Neuron (in vitro differentiated cells): ENCODE data around the gene PHLDB3.

ENCODE experiments used
- H2AFZ ChIP-seq: one replicate; pipeline ENCODE4 v1.6.1; 2013; ENCODE audit warnings: low read depth, mild to moderate bottlenecking, inconsistent platforms, low read length, moderate library complexity
- H3K27me3 ChIP-seq: one replicate; pipeline ENCODE4 v1.6.1; 2013; ENCODE audit warnings: low read length; ENCODE audit not compliant: insufficient read depth
- H3K36me3 ChIP-seq: one replicate; pipeline ENCODE4 v1.6.1; 2013; ENCODE audit warnings: low read length; ENCODE audit not compliant: insufficient read depth
- H3K4me1 ChIP-seq: one replicate; pipeline ENCODE4 v1.6.1; 2013; ENCODE audit warnings: low read length; ENCODE audit not compliant: insufficient read depth
- H3K4me3 ChIP-seq: 2 replicates; pipeline ENCODE4 v1.5.1; 2013; ENCODE audit warnings: mild to moderate bottlenecking, low read length, moderate library complexity
- H3K9me3 ChIP-seq: one replicate; pipeline ENCODE4 v1.6.1; 2013; ENCODE audit warnings: low read length

Gene PHLDB3

GRCh38 chr19:43467276-43467675 lies 37.3 kb downstream of the PHLDB3 start:
- H3K4me1 ChIP-seq, result peaks cover 8% of the 10 kb centered on the region
- no peaks in the 10 kb centered on the region for H3K9me3 ChIP-seq
- no peaks in the 10 kb centered on the region for H3K36me3 ChIP-seq

GRCh38 chr19:43466793-43467192 lies 37.8 kb downstream of the PHLDB3 start:
- Histone ChIP-seq H3K4me3 (no peak overlapping the region), H3K36me3 (no peaks in the 10 kb centered on the region), H3K27me3 (no peaks in the 10 kb centered on the region), H2AFZ (no peak overlapping the region), H3K4me1 (peaks cover 8% of the 10 kb centered on the region), H3K9me3 (no peaks in the 10 kb centered on the region)

More at GRCh38 chr19:43467276-43467675, 37.3 kb downstream of the PHLDB3 start:
- Histone ChIP-seq H2AFZ (no peak overlapping the region), H3K27me3 (no peaks in the 10 kb centered on the region), H3K4me3 (no peak overlapping the region)

DNA sequence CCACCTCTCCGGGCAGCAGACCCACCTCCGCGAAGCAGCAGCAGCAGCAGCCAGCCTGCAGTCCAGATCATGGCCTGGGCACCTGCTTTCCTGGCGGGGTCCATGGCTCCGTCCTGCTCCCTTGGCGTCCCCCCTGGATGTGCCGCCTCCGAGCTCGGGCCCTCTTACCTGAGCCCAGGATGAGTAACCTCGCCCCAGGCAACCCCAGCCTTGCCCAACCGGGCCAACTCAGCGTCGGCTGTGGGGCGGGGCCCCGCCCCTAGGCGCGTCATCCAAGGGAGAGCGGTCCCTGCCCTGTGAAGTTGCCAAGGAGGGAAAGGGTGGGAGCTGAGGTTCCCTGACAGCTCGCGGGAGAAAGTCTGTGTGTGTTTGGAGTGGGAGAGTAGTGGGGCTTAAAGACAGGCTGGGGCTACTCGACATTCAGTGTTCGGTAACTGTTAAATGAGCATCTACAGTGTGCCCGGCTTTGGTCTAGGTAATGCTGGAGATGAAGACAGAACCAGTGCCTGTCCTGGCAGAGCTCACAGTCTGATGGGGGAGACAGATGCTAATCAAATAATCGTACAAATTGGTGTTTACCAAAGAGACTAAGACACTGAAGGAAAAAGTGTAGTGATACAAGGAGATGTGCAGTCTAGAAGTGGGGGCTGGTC lies 39.0 kb downstream of the PHLDB3 start, which contains the start of gene LYPD3:
Gene LYPD3, minus strand, starts transcription at position 141 of the 653 bp plus-strand sequence. Its CDS starts 37 bp downstream, at position 104.
- no peaks in the 10 kb centered on the region for H3K9me3 ChIP-seq
- H2AFZ ChIP-seq, result peak within 1 kb of the TSS; percentile 75
- no peaks in the 10 kb centered on the region for H3K36me3 ChIP-seq
- H3K4me1 ChIP-seq, result peaks cover 8% of the 10 kb centered on the region
- no peaks in the 10 kb centered on the region for H3K27me3 ChIP-seq
- H3K4me3 ChIP-seq, result peak within 1 kb of the TSS; percentile 60

DNA sequence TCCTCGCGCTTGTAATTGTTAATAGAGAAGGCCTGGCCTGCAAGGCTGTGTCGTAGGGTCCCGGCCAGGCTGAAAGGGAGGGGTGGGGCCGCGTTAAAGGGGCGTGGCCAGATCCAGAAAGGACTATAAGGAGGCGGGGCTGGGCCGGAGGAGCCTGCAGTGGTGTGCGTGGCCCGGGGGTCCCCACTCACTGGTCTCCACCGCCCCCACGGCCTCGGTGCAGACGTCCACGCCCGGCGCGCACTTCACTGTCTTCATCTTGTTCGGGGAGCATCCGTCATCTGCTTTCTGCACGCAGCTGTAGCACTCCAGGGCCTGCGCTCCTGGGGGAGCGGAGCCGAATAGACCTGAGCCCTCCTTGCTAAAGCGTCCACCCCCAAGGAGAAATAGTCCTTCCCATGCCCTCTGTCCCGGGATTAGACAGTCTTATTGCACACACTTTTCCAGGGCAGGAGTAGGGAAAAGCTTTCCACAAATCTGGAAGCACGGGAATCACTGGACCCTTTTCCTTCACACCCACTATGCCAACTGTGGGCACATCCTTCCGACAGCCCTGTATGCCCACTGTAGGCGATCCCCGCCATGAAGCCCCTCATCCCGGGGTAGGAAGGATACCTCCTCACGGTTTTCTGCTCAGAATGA lies 40.3 kb downstream of the PHLDB3 start:
- no peaks in the 10 kb centered on the region for H3K36me3 ChIP-seq
- H3K27me3 ChIP-seq, result no peaks in the 10 kb centered on the region
- no peaks in the 10 kb centered on the region for H3K9me3 ChIP-seq
- peak overlapping the region; percentile 60 for H3K4me3 ChIP-seq
- peak overlapping the region; percentile 75 for H2AFZ ChIP-seq
- peaks cover 8% of the 10 kb centered on the region for H3K4me1 ChIP-seq

DNA sequence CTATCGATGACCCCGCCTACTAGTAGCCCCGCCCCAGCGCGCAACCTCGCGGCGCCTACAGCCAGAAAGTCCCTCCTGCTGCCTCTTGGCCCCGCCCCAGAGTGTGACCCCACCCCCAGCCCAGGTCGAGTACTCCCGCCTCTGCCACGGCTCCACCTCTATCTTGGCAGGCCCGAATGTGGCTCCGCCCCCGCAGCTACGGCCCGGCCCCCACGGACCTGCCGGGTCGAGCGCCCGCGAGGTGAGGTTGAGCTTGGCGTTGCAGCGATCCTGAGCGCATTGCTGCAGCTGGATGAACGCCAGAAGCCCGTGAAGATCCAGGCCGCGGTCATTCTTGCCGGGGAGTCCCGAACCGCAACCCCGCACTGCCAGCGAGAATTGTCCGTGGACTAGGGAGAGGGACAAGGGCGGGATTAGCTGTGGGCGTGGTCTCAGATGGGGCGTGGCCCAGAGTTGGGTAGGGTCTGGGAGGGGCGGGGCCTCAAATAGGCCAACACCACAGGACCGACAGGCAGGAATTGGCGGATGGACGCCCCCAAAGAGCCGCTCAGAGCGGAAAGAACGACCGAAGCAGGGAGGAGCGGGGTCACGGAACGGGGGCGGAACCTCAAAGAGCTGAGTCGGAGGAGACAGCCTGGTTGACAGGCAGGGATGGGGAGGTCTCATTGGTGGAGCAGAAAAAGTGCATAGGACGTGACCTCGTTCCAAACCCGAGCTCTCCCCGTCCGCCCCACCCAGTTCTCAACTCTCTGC lies 41.0 kb downstream of the PHLDB3 start:
- no peaks in the 10 kb centered on the region for H3K27me3 ChIP-seq
- no peaks in the 10 kb centered on the region for H3K36me3 ChIP-seq
- H3K4me1 ChIP-seq, result peaks cover 8% of the 10 kb centered on the region
- H3K9me3 ChIP-seq, result no peaks in the 10 kb centered on the region
- peak overlapping the region; percentile 60 for H3K4me3 ChIP-seq
- H2AFZ ChIP-seq, result peak overlapping the region; percentile 75

GRCh38 chr19:43462785-43463380 lies 41.7 kb downstream of the PHLDB3 start:
- Histone ChIP-seq H3K27me3 (no peaks in the 10 kb centered on the region), H3K4me3 (peak overlapping the region; percentile 60), H2AFZ (peak overlapping the region; percentile 75), H3K36me3 (no peaks in the 10 kb centered on the region), H3K9me3 (no peaks in the 10 kb centered on the region), H3K4me1 (peaks cover 8% of the 10 kb centered on the region)

DNA sequence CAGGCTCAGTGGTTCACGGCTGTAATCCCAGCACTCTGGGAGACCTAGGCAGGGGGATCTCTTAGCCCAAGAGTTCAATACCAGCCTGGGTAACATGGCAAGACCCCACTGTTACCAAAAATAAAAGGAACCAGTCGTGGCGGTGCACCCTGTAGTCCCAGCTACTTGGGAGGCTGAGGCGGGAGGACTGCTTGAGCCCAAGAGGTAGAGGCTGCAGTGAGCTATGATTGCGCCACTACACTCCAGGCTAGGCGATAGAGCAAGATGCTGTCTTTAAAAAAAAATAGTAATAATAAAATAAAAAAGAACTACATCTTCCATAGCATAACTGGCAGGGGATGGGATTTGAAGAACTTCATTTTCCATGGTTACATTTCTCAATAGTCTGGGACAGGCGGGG lies 42.2 kb downstream of the PHLDB3 start:
- no peak overlapping the region for H3K4me3 ChIP-seq
- H3K36me3 ChIP-seq, result no peaks in the 10 kb centered on the region
- peaks cover 8% of the 10 kb centered on the region for H3K4me1 ChIP-seq
- no peaks in the 10 kb centered on the region for H3K27me3 ChIP-seq
- no peak overlapping the region for H2AFZ ChIP-seq
- no peaks in the 10 kb centered on the region for H3K9me3 ChIP-seq

DNA sequence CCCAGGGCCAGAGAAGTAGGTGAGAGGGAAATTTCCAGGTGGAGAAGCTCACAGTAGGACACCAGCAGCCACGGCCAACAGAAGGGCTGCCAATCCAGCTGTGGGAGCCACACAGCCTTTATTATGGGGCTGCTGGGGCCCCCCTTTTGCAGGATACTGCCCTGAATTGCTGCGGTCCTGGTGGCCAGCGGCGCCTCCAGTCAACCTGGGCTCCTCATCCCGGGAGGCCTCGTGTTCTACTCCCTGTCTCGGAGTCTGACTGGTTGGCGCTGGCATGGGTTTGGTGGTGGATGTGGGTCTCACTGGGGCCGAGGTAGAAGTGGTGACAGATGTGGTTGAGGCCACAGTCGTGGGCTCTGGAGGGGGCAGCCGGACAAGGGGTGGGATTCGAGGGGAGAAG lies 43.2 kb downstream of the PHLDB3 start:
- no peaks in the 10 kb centered on the region for H3K27me3 ChIP-seq
- no peak overlapping the region for H3K4me3 ChIP-seq
- no peak overlapping the region for H2AFZ ChIP-seq
- peaks cover 8% of the 10 kb centered on the region for H3K4me1 ChIP-seq
- no peaks in the 10 kb centered on the region for H3K9me3 ChIP-seq
- H3K36me3 ChIP-seq, result no peaks in the 10 kb centered on the region

DNA sequence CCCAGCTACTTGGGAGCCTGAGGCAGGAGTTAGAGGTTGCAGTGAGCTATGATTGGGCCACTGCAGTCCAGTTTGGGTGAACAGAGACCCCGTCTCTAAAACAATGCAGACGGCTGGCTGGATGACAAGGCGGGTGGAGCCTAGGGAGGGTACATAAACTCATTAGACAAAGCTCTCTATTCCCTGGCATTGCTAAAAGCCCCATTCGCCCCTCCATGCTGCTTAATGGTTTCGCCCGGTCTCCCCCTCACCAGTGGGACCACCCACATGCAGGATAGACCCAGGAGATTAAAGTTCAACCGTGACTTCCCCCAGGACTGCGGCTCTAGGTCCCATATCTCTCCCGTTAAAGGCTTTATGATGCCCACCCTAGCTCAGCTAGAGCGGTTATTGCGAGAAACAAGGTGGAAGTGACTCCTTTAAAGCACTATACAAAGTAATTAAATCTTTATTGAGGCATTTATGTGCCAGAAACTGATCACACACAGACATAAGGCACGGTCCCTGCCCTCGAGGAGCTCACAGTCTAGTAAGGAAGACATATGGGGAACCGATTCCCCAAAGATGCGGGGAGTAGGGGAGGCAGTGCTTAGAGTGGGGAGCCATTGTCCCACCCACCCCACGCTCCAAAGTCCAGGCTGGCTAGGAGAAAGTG lies 44.1 kb downstream of the PHLDB3 start:
- Histone ChIP-seq H3K4me3 (no peak overlapping the region), H3K27me3 (no peaks in the 10 kb centered on the region), H3K4me1 (peaks cover 8% of the 10 kb centered on the region), H3K9me3 (no peaks in the 10 kb centered on the region), H3K36me3 (no peaks in the 10 kb centered on the region), H2AFZ (no peak overlapping the region)

GRCh38 chr19:43457809-43458208 lies 46.7 kb downstream of the PHLDB3 start:
- Histone ChIP-seq H2AFZ (no peak overlapping the region), H3K9me3 (no peaks in the 10 kb centered on the region), H3K27me3 (no peaks in the 10 kb centered on the region), H3K36me3 (no peaks in the 10 kb centered on the region), H3K4me3 (no peak overlapping the region), H3K4me1 (no peaks in the 10 kb centered on the region)

DNA sequence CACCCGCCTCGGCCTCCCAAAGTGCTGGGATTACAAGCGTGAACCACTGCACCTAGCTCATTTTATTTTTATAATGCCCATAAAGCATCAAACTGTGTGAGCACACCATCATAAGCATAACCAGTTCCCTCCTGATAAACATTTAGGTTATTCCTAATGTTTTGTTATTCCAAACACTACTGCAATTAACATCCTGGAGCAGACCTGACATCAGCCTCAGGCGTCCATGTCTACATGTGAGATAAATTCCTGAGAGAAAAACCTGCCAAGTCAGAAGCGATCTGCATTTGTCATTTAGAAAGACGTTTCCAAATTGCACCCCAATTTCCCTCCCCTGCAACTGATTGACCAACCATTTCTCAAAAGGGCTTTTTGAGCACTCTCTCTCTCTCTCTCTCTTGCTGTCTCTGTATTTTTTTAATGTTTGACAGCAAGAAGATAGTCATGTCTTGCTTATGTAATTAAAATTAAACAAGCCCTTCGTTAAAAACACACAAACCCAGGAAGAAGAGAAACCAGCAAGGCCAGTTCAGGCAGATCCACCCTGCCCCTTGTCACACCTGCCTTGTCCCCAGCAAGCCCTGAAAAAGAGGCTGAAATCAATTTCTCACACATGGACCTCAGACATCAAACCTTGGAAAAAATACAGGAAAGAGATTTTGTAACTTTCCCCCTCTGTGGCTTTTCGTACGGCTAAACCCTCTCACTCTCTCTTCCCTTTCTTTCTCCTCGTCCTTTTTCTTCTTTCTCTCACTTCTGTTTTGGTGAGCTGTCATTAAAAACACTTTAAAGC lies 49.0 kb downstream of the PHLDB3 start:
- no peaks in the 10 kb centered on the region for H3K27me3 ChIP-seq
- no peak overlapping the region for H2AFZ ChIP-seq
- no peaks in the 10 kb centered on the region for H3K4me1 ChIP-seq
- no peak overlapping the region for H3K4me3 ChIP-seq
- H3K9me3 ChIP-seq, result peaks cover 4% of the 10 kb centered on the region
- no peaks in the 10 kb centered on the region for H3K36me3 ChIP-seq

GRCh38 chr19:43454031-43454430 lies 50.5 kb downstream of the PHLDB3 start:
- H3K4me3 ChIP-seq, result no peak overlapping the region
- no peaks in the 10 kb centered on the region for H3K27me3 ChIP-seq
- H3K4me1 ChIP-seq, result no peaks in the 10 kb centered on the region
- H3K9me3 ChIP-seq, result peaks cover 4% of the 10 kb centered on the region
- H3K36me3 ChIP-seq, result no peaks in the 10 kb centered on the region
- no peak overlapping the region for H2AFZ ChIP-seq
